Esophagus muscularis mucosa (tissue), 4 donors: ENCODE measurements around the gene ZC2HC1C. TPM values are rescaled to one million over a fixed set of nuclear protein-coding genes. Genes with fewer than 3 reads are reported as not detected.
A peak's percentile ranks its signal among the peaks of the same experiment; 100 is the strongest.

Source experiments
- DNase-seq: peaks from one replicate; pipeline ENCODE4 v3.0.0-alpha.2; 2017; ENCODE audit errors: extremely low spot score
- H3K27ac ChIP-seq, 4 donors: fragments of 200-600 bp; sonication (generic); replicated peaks in 1 of 4; 1 replicate in 3 of 4; 2 replicates in 1 of 4; pipeline ENCODE4 v1.5.1; 2016 to 2019; ENCODE audit warnings: mild to moderate bottlenecking in 1 of 4
- H3K27me3 ChIP-seq, 4 donors: fragments of 200-600 bp; sonication (generic); one replicate each; pipeline versions ENCODE4 v1.5.1 to v1.6.0; 2016 to 2019
- H3K36me3 ChIP-seq, 4 donors: fragments of 200-600 bp; sonication (generic); one replicate each; pipeline ENCODE4 v1.5.1; 2016 to 2019
- H3K4me1 ChIP-seq, 4 donors: fragments of 200-600 bp; sonication (generic); one replicate each; pipeline ENCODE4 v1.5.1; 2016 to 2019
- H3K4me3 ChIP-seq, 4 donors: fragments of 200-600 bp; sonication (generic); 1 replicate in 2 of 4; 2 replicates in 2 of 4; pipeline ENCODE4 v1.5.1; 2016 to 2019; ENCODE audit warnings: mild to moderate bottlenecking in 4 of 4, moderate library complexity in 1 of 4
- H3K9me3 ChIP-seq, 4 donors: fragments of 200-600 bp; sonication (generic); 1 replicate in 3 of 4; 2 replicates in 1 of 4; pipeline ENCODE4 v1.5.1; 2016 to 2019
- EP300 ChIP-seq: sonication (generic); formaldehyde crosslinking; IDR thresholded peaks from one replicate; pipeline ENCODE4 v1.6.1; 2017; ENCODE audit warnings: antibody characterized with exemption
- POLR2A ChIP-seq: fragments of 450-650 bp; IDR thresholded peaks from one replicate; pipeline ENCODE4 v1.6.1; 2017; ENCODE audit warnings: antibody characterized with exemption, moderate library complexity, mild to moderate bottlenecking, low read depth
- POLR2AphosphoS5 ChIP-seq, 2 donors: sonication (generic); formaldehyde crosslinking; IDR thresholded peaks; one replicate each; pipeline ENCODE4 v1.6.1; 2017; ENCODE audit warnings: antibody characterized with exemption in 2 of 2
- WGBS: methylation state at CpG from one replicate; pipeline ENCODE4 v1.1.5; 2018; 5-methylcytosine and 5-hydroxymethylcytosine counted together
- intact Hi-C: fragments of 100-400 bp; cut with DNase I; formaldehyde crosslinking; loops from one replicate; pipeline ENCODE4 v1.15.1; 2023
- total RNA-seq, 4 donors: library from RNA; depleted of rRNA; stranded (reverse); fragments of >200 nt; gene quantifications; one replicate each; pipeline versions ENCODE4 v1.1.0 to v1.2.1, GENCODE V29; 2016
- TF ChIP-seq, protein P1 (sequence below), 3 experiments: fragments of 200-600 bp in 2 of 3; fragments of 450-650 bp in 1 of 3; sonication (generic) in 2 of 3; IDR thresholded peaks; one replicate each; pipeline ENCODE4 v1.5.1; 2017 to 2019; ENCODE audit warnings: antibody characterized with exemption in 3 of 3, mild to moderate bottlenecking in 2 of 3, moderate library complexity in 1 of 3

Gene ZC2HC1C
- total RNA-seq, 4 donors from 2014 or later, result 4.3 to 7.1 (median 5.9) TPM

DNA sequence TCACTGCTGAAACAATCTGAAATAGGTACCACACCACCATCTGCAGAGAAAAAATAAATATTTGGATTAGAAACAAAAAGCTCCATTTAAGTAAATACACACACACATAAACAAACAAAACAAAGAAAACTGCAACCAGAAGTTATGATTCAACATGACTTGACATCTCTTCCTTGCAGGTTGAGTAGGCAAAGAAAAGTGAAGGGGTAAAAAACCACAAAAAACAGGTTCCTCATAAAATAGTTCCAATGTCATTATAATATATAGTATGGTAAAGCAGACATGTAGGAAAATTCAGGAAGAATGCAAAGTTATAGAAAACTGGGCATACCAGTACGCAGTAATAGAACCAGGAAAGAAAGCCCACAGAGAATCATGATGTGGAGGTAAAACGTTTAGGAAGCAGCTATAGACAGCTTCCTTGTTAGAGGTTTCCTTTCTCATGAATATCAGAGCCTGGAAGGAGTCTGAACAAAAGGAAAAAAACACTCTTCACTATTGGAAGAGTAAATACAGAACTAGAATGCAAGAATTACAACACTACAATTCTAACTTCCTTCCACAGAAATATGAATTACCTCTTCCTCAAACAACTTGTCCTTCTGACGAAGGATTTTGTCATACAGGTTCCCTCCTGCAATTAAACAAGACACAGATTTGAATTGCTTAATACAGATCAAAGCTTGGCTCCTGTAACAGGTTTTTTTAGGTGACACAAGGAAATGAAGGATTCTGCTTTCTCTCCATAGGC lies 51.3 kb downstream of the ZC2HC1C start:
- no peak for TF ChIP-seq EP300
- TF ChIP-seq, protein P1, sequence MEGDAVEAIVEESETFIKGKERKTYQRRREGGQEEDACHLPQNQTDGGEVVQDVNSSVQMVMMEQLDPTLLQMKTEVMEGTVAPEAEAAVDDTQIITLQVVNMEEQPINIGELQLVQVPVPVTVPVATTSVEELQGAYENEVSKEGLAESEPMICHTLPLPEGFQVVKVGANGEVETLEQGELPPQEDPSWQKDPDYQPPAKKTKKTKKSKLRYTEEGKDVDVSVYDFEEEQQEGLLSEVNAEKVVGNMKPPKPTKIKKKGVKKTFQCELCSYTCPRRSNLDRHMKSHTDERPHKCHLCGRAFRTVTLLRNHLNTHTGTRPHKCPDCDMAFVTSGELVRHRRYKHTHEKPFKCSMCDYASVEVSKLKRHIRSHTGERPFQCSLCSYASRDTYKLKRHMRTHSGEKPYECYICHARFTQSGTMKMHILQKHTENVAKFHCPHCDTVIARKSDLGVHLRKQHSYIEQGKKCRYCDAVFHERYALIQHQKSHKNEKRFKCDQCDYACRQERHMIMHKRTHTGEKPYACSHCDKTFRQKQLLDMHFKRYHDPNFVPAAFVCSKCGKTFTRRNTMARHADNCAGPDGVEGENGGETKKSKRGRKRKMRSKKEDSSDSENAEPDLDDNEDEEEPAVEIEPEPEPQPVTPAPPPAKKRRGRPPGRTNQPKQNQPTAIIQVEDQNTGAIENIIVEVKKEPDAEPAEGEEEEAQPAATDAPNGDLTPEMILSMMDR (IDR thresholded peaks at IDR 0.05), result no peak
- TF ChIP-seq POLR2AphosphoS5 (IDR thresholded peaks at IDR 0.05), result no peak
- TF ChIP-seq POLR2A, result no peak
- intact Hi-C loops, result no loop called here
- no peak overlapping the region for H3K4me3 ChIP-seq
- peak; percentile 0 for DNase-seq
- H3K4me1 ChIP-seq, result peaks cover 10 to 22% (median 20%) of the 10 kb centered on the region in 4 donors
- 63% methylated on average over 3 of the region's 3 CpGs for WGBS
- H3K36me3 ChIP-seq, result peaks cover 16 to 60% (median 49%) of the 10 kb centered on the region in 4 donors
- no peaks in the 10 kb centered on the region for H3K27me3 ChIP-seq
- H3K27ac ChIP-seq, result no peak overlapping the region
- H3K9me3 ChIP-seq, result no peaks in the 10 kb centered on the region

DNA sequence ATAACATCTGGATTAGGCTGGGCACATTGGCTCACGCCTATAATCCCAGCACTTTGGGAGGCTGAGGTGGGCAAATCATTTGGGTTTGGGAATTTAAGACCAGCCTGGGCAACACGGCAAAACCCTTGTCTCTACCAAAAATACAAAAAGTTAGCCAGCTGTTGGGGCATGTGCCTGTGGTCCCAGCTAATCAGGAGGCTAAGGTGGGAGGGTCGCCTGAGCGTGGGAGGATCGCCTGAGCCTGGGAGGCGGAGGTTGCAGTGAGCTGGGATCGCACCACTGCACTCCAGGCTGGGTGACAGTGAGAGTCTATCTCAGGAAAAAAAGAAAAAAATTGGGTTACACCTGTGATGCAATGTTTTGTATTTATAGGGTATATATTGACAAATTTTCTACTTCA lies 52.1 kb downstream of the ZC2HC1C start:
- intact Hi-C loops, result no loop called here
- H3K4me1 ChIP-seq, result peaks cover 12 to 28% (median 27%) of the 10 kb centered on the region in 4 donors
- H3K36me3 ChIP-seq, result peaks cover 10 to 51% (median 41%) of the 10 kb centered on the region in 4 donors
- WGBS, result 91% methylated on average over 7 of the region's 7 CpGs
- no peak overlapping the region for H3K27ac ChIP-seq
- TF ChIP-seq EP300, result no peak
- TF ChIP-seq POLR2AphosphoS5 (IDR thresholded peaks at IDR 0.05), result no peak
- TF ChIP-seq POLR2A, result no peak
- TF ChIP-seq, protein P1 (IDR thresholded peaks at IDR 0.05), result no peak
- no peak for DNase-seq
- no peaks in the 10 kb centered on the region for H3K27me3 ChIP-seq
- no peaks in the 10 kb centered on the region for H3K9me3 ChIP-seq
- no peak overlapping the region for H3K4me3 ChIP-seq

DNA sequence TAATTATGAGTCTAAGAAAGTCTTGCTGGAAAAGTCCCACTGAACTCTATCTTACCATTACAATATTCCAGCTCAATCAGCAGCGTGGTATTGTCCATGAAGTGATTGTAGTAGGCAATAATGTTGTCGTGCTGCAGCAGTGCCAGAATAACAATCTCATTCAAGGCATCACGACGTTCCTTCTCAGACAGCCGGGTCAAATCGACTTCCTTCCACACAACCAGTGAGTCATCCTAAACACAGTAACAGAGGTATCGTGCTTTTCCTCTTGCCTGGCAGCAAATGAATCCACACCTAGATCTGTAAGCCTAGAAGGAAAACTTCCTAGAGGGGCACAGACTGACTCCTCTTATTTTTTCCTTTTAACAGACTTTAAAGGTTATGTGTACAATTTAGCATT lies 54.5 kb downstream of the ZC2HC1C start:
- TF ChIP-seq POLR2AphosphoS5 (IDR thresholded peaks at IDR 0.05), result peak; percentile 54 to 69
- TF ChIP-seq, protein P1 (IDR thresholded peaks at IDR 0.05), result no peak
- peaks cover 0 to 27% (median 18%) of the 10 kb centered on the region in 4 donors for H3K36me3 ChIP-seq
- H3K4me3 ChIP-seq, result no peak overlapping the region
- H3K27me3 ChIP-seq, result no peaks in the 10 kb centered on the region
- WGBS, result 30% methylated on average over 6 of the region's 7 CpGs
- peaks cover 21 to 45% (median 43%) of the 10 kb centered on the region in 4 donors for H3K4me1 ChIP-seq
- DNase-seq, result no peak
- intact Hi-C loops, result no loop called here
- H3K27ac ChIP-seq, result peak overlapping the region in 1 of 4 donors; percentile 7
- H3K9me3 ChIP-seq, result no peaks in the 10 kb centered on the region

DNA sequence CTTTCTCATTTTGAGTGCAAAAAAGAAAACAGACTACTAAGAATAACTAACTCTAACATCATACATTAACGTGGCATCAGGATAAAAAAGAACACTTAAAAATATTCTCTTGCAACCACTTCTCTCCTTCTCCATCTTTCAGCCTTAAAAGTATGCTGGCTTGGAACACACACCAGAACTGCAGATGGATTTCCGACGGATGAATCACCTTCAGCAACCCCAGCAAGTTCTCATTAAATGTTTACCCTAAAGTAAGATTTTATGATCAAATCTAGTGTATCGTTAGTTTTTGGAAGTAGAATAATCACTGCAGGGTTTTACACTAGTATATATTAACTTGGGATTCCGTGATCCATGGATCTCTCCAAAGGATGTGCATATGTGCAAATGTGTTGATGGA lies 56.2 kb downstream of the ZC2HC1C start:
- Histone ChIP-seq H3K4me1 (peaks cover 21 to 45% (median 43%) of the 10 kb centered on the region in 4 donors), H3K4me3 (peak overlapping the region; percentile 73 to 83 (median 80))
- intact Hi-C loops, result no loop called here

More for the DNA sequence above, 56.2 kb downstream of the ZC2HC1C start:
- H3K27ac ChIP-seq, result peak overlapping the region in 1 of 4 donors; percentile 95
- DNase-seq, result no peak
- H3K9me3 ChIP-seq, result no peaks in the 10 kb centered on the region
- TF ChIP-seq, protein P1 (IDR thresholded peaks at IDR 0.05), result no peak
- TF ChIP-seq POLR2A, result no peak
- TF ChIP-seq EP300, result no peak
- no peak for TF ChIP-seq POLR2AphosphoS5 (IDR thresholded peaks at IDR 0.05)
- WGBS, result 62% methylated on average over 5 of the region's 5 CpGs
- peaks cover 0 to 17% (median 14%) of the 10 kb centered on the region in 4 donors for H3K36me3 ChIP-seq
- H3K27me3 ChIP-seq, result no peaks in the 10 kb centered on the region
